Large intestine (tissue), 3 donors: ENCODE data around the gene FOXK2. TPM values are rescaled to one million over a fixed set of nuclear protein-coding genes. Genes with fewer than 3 reads are reported as not detected.

Source experiments
- DNase-seq, 2 donors: peaks; one replicate each; pipeline versions ENCODE4 v3.0.0 to v3.0.0-alpha.2; 2013
- H3K27ac ChIP-seq: one replicate; pipeline ENCODE4 v1.5.1; 2013; ENCODE audit warnings: low read length
- H3K27me3 ChIP-seq: 2 replicates; pipeline ENCODE4 v1.6.1; 2013; ENCODE audit warnings: low read length; ENCODE audit not compliant: control insufficient read depth, insufficient read depth
- H3K36me3 ChIP-seq: 2 replicates; pipeline ENCODE4 v1.6.1; 2013; ENCODE audit warnings: low read length; ENCODE audit not compliant: control insufficient read depth, insufficient read depth
- H3K4me1 ChIP-seq: one replicate; pipeline ENCODE4 v1.6.1; 2013; ENCODE audit warnings: low read length; ENCODE audit not compliant: control insufficient read depth, insufficient read depth
- H3K4me3 ChIP-seq: one replicate; pipeline ENCODE4 v1.5.1; 2013; ENCODE audit warnings: low read length
- H3K9me3 ChIP-seq: one replicate; pipeline ENCODE4 v1.6.1; 2013; ENCODE audit warnings: mild to moderate bottlenecking, low read depth, low read length, moderate library complexity; ENCODE audit not compliant: control insufficient read depth
- WGBS: methylation state at CpG from one replicate; pipeline ENCODE4 v1.1.5; 2013; ENCODE audit warnings: low lambda C conversion rate; ENCODE audit not compliant: insufficient coverage; 5-methylcytosine and 5-hydroxymethylcytosine counted together
- polyA plus RNA-seq: library from polyadenylated mRNA; unstranded; fragments of 120-200 nt; gene quantifications from one replicate; pipeline ENCODE4 v1.2.1, GENCODE V29; 2013

FOXK2 gene
- polyA plus RNA-seq, 1 donor = 29.7 TPM

GRCh38 chr17:82639628-82640027 is 120.1 kb downstream of the FOXK2 start:
- no peak overlapping the region for H3K4me3 ChIP-seq
- no peak overlapping the region for H3K27ac ChIP-seq
- H3K27me3 ChIP-seq = no peaks in the 10 kb centered on the region
- no peaks in the 10 kb centered on the region for H3K4me1 ChIP-seq
- no CpG with 5 or more reads among the region's 14 CpGs for WGBS
- peaks cover 63% of the 10 kb centered on the region for H3K36me3 ChIP-seq
- peaks cover 16% of the 10 kb centered on the region for H3K9me3 ChIP-seq
- DNase-seq = no peak

GRCh38 chr17:82640036-82640435 is 120.5 kb downstream of the FOXK2 start:
- H3K9me3 ChIP-seq = peaks cover 16% of the 10 kb centered on the region
- no peaks in the 10 kb centered on the region for H3K4me1 ChIP-seq
- H3K27ac ChIP-seq = no peak overlapping the region
- no peaks in the 10 kb centered on the region for H3K27me3 ChIP-seq
- DNase-seq = no peak
- H3K36me3 ChIP-seq = peaks cover 63% of the 10 kb centered on the region
- H3K4me3 ChIP-seq = no peak overlapping the region
- no CpG with 5 or more reads among the region's 5 CpGs for WGBS

DNA sequence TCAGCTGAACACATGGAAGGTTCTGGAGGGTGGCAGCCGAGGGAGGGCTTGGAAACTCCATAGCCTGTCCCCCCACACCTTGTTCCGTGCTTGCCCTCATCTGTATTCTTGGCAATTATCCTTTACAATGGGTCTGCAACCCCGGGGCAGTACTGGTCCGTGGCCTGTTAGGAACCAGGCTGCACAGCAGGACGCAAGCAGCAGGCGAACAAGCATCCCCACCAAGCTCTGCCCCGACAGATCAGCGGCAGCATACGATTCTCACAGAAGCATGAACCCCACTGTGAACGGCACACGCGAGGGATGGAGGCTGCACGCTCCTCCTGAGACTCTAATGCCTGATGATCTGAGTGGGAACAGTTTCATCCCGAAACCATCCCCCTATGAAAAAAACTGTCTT is 122.5 kb downstream of the FOXK2 start:
- Histone ChIP-seq H3K36me3 (peaks cover 57% of the 10 kb centered on the region), H3K9me3 (peaks cover 11% of the 10 kb centered on the region), H3K4me3 (no peak overlapping the region), H3K4me1 (peaks cover 5% of the 10 kb centered on the region), H3K27me3 (no peaks in the 10 kb centered on the region), H3K27ac (no peak overlapping the region)
- no peak for DNase-seq
- WGBS = no CpG with 5 or more reads among the region's 14 CpGs

DNA sequence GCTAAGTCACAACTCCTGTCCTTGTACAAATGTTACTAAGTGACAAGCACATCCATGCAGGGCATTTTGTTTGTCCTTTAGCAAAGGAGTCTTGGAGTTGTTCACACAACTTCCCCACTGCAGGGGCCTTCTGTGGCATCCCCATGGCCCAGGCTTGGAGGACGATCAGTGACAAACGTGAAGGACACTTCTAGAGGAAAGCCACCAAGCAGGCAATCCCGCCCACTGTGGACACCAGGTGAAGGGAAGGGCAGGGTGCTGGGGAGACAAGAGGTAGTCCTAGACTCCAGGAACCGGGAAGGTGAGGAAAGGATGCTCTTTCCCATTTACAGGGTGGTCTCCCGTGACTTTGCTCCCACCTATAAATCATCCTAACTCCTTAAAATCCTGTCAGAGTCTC is 124.6 kb downstream of the FOXK2 start:
- H3K27ac ChIP-seq = no peak overlapping the region
- whole genome bisulfite sequencing = no CpG with 5 or more reads among the region's 5 CpGs
- H3K27me3 ChIP-seq = no peaks in the 10 kb centered on the region
- peaks cover 10% of the 10 kb centered on the region for H3K4me1 ChIP-seq
- DNase-seq = no peak
- H3K36me3 ChIP-seq = peaks cover 45% of the 10 kb centered on the region
- peaks cover 7% of the 10 kb centered on the region for H3K9me3 ChIP-seq
- no peak overlapping the region for H3K4me3 ChIP-seq

DNA sequence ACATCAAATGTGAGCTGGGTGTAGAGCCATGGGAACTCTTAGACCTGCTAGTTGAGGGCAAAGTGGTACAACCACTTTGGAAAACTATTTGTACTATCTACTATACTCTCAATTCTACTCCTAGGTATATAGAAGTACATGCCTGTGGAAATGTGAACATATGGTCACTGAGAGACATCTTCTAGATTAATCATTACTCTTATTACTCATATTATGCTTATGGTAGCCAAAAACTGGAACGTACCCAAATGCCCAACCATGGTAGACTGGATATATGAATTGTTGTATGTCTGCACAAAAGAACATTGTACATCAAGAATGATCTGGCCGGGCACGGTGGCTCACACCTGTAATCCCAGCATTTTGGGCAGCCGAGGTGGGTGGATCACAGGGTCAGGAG is 126.0 kb downstream of the FOXK2 start:
- Histone ChIP-seq H3K27ac (no peak overlapping the region), H3K36me3 (peaks cover 35% of the 10 kb centered on the region), H3K27me3 (no peaks in the 10 kb centered on the region), H3K4me1 (peaks cover 10% of the 10 kb centered on the region), H3K4me3 (no peak overlapping the region), H3K9me3 (peaks cover 3% of the 10 kb centered on the region)
- 100% methylated on average over 1 of the region's 4 CpGs for WGBS
- DNase-seq = no peak

DNA sequence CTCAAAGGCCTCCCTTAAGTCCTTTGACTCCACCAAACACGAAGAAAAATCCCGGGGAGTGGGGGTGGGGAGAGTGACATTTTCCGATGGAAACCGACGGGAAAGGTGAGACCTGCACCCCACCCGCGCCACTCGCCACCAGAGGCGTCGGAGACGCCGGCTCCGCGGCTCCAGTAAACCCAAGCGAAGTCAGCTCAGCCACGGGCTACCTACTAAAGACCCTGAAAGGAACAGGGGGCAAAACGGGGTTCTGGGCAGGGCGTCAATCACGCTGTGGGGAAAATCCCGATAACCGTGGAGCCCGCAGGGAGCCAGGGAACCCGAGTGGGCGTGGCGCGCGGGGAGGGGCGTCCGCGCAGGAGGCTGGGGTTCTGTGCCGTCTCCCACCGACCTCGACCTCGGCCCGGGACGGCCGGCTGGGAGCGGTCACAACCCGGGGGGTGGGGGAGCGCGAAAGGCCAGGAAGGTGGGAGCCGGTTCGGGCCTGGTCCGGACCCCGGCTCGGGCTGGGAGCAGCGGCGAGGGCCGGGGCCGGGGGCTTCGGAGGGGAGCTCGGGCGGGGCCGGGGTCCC is 128.1 kb downstream of the FOXK2 start:
- H3K9me3 ChIP-seq = peaks cover 3% of the 10 kb centered on the region
- H3K27ac ChIP-seq = peak overlapping the region; percentile 80
- no CpG with 5 or more reads among the region's 54 CpGs for WGBS
- H3K4me1 ChIP-seq = peaks cover 10% of the 10 kb centered on the region
- DNase-seq = peak in 1 of 2 donors; percentile 57
- H3K36me3 ChIP-seq = peaks cover 20% of the 10 kb centered on the region
- H3K4me3 ChIP-seq = peak overlapping the region; percentile 77
- no peaks in the 10 kb centered on the region for H3K27me3 ChIP-seq

DNA sequence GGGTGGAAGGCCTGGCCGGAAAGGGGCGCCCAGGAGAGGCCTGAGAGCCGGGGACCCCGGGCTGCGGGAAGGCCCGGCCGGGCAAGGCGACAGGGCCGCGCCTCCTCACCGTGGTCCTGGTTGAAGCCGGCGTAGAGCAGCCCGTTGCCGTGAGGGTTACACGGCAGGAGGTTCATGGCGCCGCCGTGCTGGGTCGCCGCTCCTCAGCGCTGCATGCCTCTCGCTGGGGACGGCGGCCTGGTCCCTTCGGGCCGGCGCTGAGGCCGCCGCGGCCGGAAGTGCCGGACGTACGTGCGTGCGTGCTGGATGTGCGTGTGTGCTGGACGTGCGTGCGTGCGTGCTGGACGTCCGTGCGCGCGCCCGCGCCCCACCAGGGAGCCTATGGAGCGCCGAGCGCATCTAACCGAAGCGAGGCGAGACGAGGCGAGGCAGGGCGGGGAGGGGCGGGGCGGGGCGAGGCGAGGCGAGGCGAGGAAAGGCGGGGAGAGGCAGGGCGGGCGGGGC is 128.7 kb downstream of the FOXK2 start, which contains the start of gene WDR45B:
TSS of gene WDR45B (minus strand) at position 280 of the 504 bp plus-strand sequence. CDS start at position 176, 104 bp downstream.
- H3K4me3 ChIP-seq = peak within 1 kb of the TSS; percentile 77
- H3K9me3 ChIP-seq = peaks cover 3% of the 10 kb centered on the region
- DNase-seq = peak; percentile 97
- H3K36me3 ChIP-seq = peaks cover 14% of the 10 kb centered on the region
- WGBS = no CpG with 5 or more reads among the region's 67 CpGs
- no peaks in the 10 kb centered on the region for H3K27me3 ChIP-seq
- H3K4me1 ChIP-seq = peaks cover 10% of the 10 kb centered on the region
- peak within 1 kb of the TSS; percentile 80 for H3K27ac ChIP-seq

- peaks cover 10% of the 10 kb centered on the region for H3K4me1 ChIP-seq
- H3K27me3 ChIP-seq = no peaks in the 10 kb centered on the region
- WGBS = no CpG with 5 or more reads among the region's 37 CpGs
- no peak overlapping the region for H3K27ac ChIP-seq
- peaks cover 3% of the 10 kb centered on the region for H3K9me3 ChIP-seq
- H3K4me3 ChIP-seq = peak overlapping the region; percentile 9
- H3K36me3 ChIP-seq = peaks cover 8% of the 10 kb centered on the region
- peak in 1 of 2 donors; percentile 36 for DNase-seq
Observed at GRCh38 chr17:82648742-82649331, 129.3 kb downstream of the FOXK2 start.

DNA sequence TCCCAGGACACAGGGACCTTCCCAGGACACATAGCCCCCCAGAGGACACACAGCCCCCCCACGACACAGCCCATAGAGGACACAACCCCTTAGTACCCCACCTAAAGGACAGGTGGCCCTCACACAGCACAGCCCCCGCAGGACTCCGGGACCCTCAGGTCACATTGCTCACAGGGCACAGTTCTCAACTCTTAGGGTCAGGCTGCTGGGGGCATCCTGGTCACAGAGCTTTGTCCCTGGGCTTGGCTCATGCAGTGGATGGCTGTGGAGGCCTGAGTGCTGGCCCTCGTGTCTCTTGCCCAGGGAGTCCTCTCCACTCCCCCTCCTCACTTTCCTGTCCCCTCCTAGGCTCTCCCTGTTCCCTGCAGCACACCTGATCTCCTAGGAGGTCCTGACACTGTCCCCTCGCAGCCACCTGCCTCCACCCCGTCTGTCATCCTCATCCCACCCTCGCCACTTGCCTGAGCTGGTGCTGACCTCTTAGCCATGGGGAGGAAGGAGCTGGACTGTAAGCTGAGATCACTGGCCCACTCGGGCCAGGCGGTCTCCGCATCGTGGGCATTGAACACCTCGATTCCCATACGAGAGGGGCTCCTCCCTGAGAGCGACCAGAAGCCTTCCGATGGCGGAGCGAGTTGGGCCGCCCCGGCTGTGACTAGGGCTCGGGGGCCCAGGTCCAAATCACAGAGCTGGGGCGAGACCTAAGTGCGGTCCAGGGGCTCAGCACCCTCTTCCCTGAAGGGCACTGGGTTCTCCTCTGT is 130.1 kb downstream of the FOXK2 start:
- H3K27ac ChIP-seq = no peak overlapping the region
- no CpG with 5 or more reads among the region's 22 CpGs for WGBS
- H3K4me3 ChIP-seq = no peak overlapping the region
- H3K27me3 ChIP-seq = no peaks in the 10 kb centered on the region
- DNase-seq = peak in 1 of 2 donors; percentile 8
- no peaks in the 10 kb centered on the region for H3K36me3 ChIP-seq
- peaks cover 18% of the 10 kb centered on the region for H3K4me1 ChIP-seq
- peaks cover 3% of the 10 kb centered on the region for H3K9me3 ChIP-seq

DNA sequence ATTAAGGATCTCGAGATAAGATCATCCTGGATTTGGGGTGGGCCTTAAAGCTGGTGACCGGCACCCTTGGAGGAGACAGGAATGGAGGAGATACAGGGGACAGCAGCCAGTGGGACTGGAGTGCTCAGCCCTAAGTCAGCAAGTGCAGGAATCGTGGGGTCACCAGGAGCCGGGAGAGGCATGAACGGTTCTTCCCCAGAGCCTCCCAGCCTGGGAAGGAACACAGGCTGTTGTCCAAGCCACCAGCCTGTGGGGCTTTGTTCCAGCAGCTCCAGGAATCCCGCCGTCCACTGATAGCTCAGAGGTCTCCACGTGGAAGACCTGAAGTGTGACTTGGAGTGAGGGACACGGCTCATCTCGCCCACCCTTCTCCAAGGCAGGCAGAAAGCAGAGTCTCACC is 131.2 kb downstream of the FOXK2 start:
- Histone ChIP-seq H3K27ac (no peak overlapping the region), H3K9me3 (peaks cover 3% of the 10 kb centered on the region), H3K36me3 (no peaks in the 10 kb centered on the region), H3K4me1 (peaks cover 27% of the 10 kb centered on the region), H3K4me3 (no peak overlapping the region), H3K27me3 (no peaks in the 10 kb centered on the region)
- no CpG with 5 or more reads among the region's 10 CpGs for WGBS
- no peak for DNase-seq
